ENCODE data around the gene CYB5D1. TPM values are rescaled to one million over a fixed set of nuclear protein-coding genes. Genes with fewer than 3 reads are reported as not detected.

The CYB5D1 gene
- total RNA-seq, 1 experiment from 2014 or later = 18.0 TPM

DNA sequence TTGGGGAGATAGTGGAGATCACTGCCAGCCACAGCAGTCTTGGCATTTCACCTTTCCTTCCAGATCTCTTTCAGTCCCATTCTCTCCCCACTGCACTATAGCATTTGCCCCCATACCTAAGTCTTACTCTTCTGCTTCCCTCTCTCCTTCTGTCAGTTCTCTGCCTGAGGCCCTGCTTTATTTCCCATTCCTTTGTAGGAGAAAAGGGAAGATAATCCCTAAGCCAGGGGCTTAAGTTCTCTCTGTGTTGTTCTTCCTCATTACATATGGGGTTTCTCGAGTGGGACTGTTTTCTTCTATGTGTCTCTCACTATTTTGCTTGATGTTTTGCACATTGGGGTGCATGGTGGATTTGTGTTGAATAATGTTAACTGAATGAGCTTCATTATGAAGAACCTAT is 17.4 kb upstream of the CYB5D1 start:
- H3K9ac ChIP-seq (ENCODE audit: extremely low read depth, insufficient read length, low read length) = no peak overlapping the region
- H3K27me3 Mint-ChIP-seq (ENCODE audit: low read depth) = peaks cover 30% of the 10 kb centered on the region

More for the DNA sequence above, 17.4 kb upstream of the CYB5D1 start:
- Histone ChIP-seq H2BK12ac (ENCODE audit: insufficient read length, low read depth, low read length) (no peak overlapping the region), H3K18ac (ENCODE audit: insufficient read length, low read depth, low read length) (no peak overlapping the region), H2BK120ac (ENCODE audit: low read depth, low read length, poor library complexity, severe bottlenecking) (no peak overlapping the region), H3K79me2 (ENCODE audit: insufficient read depth, low read length) (no peaks in the 10 kb centered on the region), H2AK5ac (ENCODE audit: insufficient read length, low read length) (no peak overlapping the region), H4K20me1 (ENCODE audit: control insufficient read depth, insufficient read depth, insufficient read length) (no peaks in the 10 kb centered on the region), H3K27me3 (ENCODE audit: insufficient read depth, low read length) (peaks cover 28% of the 10 kb centered on the region; the same call in 1 of the 2 replicates), H4K5ac (ENCODE audit: insufficient read length, low read depth, low read length) (no peak overlapping the region), H4K8ac (replicated peaks; ENCODE audit: insufficient read length, low read depth, low read length) (no peak overlapping the region), H3K27ac (ENCODE audit: insufficient read length, low read depth, low read length) (no peak overlapping the region), H2BK15ac (ENCODE audit: low read depth, low read length) (no peak overlapping the region), H3K56ac (ENCODE audit: insufficient read length, low read depth, low read length) (no peak overlapping the region), H3K4me2 (ENCODE audit: insufficient read depth, insufficient read length, low read length) (no peak overlapping the region), H2BK5ac (ENCODE audit: insufficient read length, low read length) (no peak overlapping the region), H3K79me1 (ENCODE audit: insufficient read depth, low read depth, low read length, poor library complexity, severe bottlenecking) (no peaks in the 10 kb centered on the region), H3T11ph (ENCODE audit: low read length) (no peak overlapping the region), H3K23ac (ENCODE audit: insufficient read length, low read depth, low read length) (no peak overlapping the region), H2AFZ (ENCODE audit: low read length) (no peak overlapping the region), H3K23me2 (ENCODE audit: insufficient read length, low read depth, low read length, poor library complexity, severe bottlenecking) (peaks cover 45% of the 10 kb centered on the region), H4K91ac (ENCODE audit: insufficient read length, low read depth, low read length) (no peak overlapping the region), H3K14ac (ENCODE audit: insufficient read depth, low read length) (no peak overlapping the region), H3K4ac (ENCODE audit: low read depth, low read length) (no peak overlapping the region), H3K9me3 (ENCODE audit: control insufficient read depth, low read depth, low read length) (no peaks in the 10 kb centered on the region), H3K4me1 (ENCODE audit: insufficient read depth, low read length) (no peaks in the 10 kb centered on the region; the same call in 1 of the 2 replicates), H2BK20ac (ENCODE audit: low read depth, low read length, poor library complexity, severe bottlenecking) (no peak overlapping the region)
- H3K36me3 Mint-ChIP-seq (ENCODE audit: insufficient read depth in 1 of 3, low read depth in 3 of 3) = peaks cover 2 to 11% (median 9%) of the 10 kb centered on the region in 3 experiments; a peak in 5 of 7 replicates
- no CpG with 5 or more reads among the region's 1 CpG for WGBS (ENCODE audit: extremely low coverage, insufficient read length, low lambda C conversion rate)
- H3K4me1 Mint-ChIP-seq = peaks cover 42 to 58% of the 10 kb centered on the region in 2 experiments
- DNase-seq = no peak
- TF ChIP-seq CTCF (conservative IDR thresholded peaks at IDR 0.05) = no peak
- H3K27ac Mint-ChIP-seq = no peak overlapping the region
- no peaks in the 10 kb centered on the region; a peak in 1 of 5 replicates for H3K9me3 Mint-ChIP-seq
- peak overlapping the region; percentile 89 to 94 for H3K4me3 Mint-ChIP-seq
